Measurements from ENCODE around the gene SH3RF3.

SH3RF3 gene

GRCh38 chr2:109422758-109423500 is 293.9 kb downstream of the SH3RF3 start:
- no CpG with 5 or more reads among the region's 16 CpGs for WGBS (ENCODE audit: extremely low coverage, insufficient coverage, low lambda C conversion rate)
- no peak overlapping the region for H3K27ac ChIP-seq (ENCODE audit: low read depth, low read length)
- no peak overlapping the region for H4K8ac ChIP-seq (ENCODE audit: low read depth, low read length)
- H3K18ac ChIP-seq (ENCODE audit: low read length): no peak overlapping the region
- H3K36me3 ChIP-seq (ENCODE audit: control insufficient read depth, insufficient read depth, low read length): no peaks in the 10 kb centered on the region
- H3K56ac ChIP-seq (ENCODE audit: low read length): no peak overlapping the region
- H2BK120ac ChIP-seq (ENCODE audit: low read depth, low read length): no peak overlapping the region
- H3K79me1 ChIP-seq (ENCODE audit: low read length): no peaks in the 10 kb centered on the region
- no peak overlapping the region for H3K4ac ChIP-seq (ENCODE audit: low read depth, low read length)
- H3K23ac ChIP-seq (ENCODE audit: low read length): no peak overlapping the region
- H2BK15ac ChIP-seq (replicated peaks; ENCODE audit: low read depth): no peak overlapping the region
- H3K4me2 ChIP-seq (ENCODE audit: low read length): no peak overlapping the region
- no peaks in the 10 kb centered on the region for H3K27me3 ChIP-seq (ENCODE audit: insufficient read depth, low read length, poor library complexity)
- no peaks in the 10 kb centered on the region for H3K79me2 ChIP-seq (ENCODE audit: control insufficient read depth, insufficient read depth, low read length)
- no peak overlapping the region for H3K9ac ChIP-seq (ENCODE audit: low read length)
- H4K5ac ChIP-seq (ENCODE audit: low read length): no peak overlapping the region
- H2AK5ac ChIP-seq (ENCODE audit: low read length): no peak overlapping the region
- no peak for DNase-seq
- H2BK5ac ChIP-seq (ENCODE audit: low read length): no peak overlapping the region
- no peak overlapping the region for H3K4me3 ChIP-seq (ENCODE audit: low read length)
- H3K4me1 ChIP-seq (ENCODE audit: control insufficient read depth, low read depth, low read length): no peaks in the 10 kb centered on the region

GRCh38 chr2:109423556-109424359 is 294.8 kb downstream of the SH3RF3 start:
- Histone ChIP-seq H3K4me2 (ENCODE audit: low read length) (no peak overlapping the region), H3K4ac (ENCODE audit: low read depth, low read length) (no peak overlapping the region)
- WGBS (ENCODE audit: extremely low coverage, insufficient coverage, low lambda C conversion rate): no CpG with 5 or more reads among the region's 22 CpGs

GRCh38 chr2:109425411-109425810 is 296.4 kb downstream of the SH3RF3 start:
- no peak overlapping the region for H3K4me3 ChIP-seq (ENCODE audit: low read length)
- no peaks in the 10 kb centered on the region for H3K4me1 ChIP-seq (ENCODE audit: control insufficient read depth, low read depth, low read length)
- H3K56ac ChIP-seq (ENCODE audit: low read length): no peak overlapping the region
- no peak overlapping the region for H2BK120ac ChIP-seq (ENCODE audit: low read depth, low read length)
- no peaks in the 10 kb centered on the region for H3K36me3 ChIP-seq (ENCODE audit: control insufficient read depth, insufficient read depth, low read length)
- whole genome bisulfite sequencing (ENCODE audit: extremely low coverage, insufficient coverage, low lambda C conversion rate): no CpG with 5 or more reads among the region's 3 CpGs
- no peak overlapping the region for H2AK5ac ChIP-seq (ENCODE audit: low read length)
- H3K18ac ChIP-seq (ENCODE audit: low read length): no peak overlapping the region
- no peaks in the 10 kb centered on the region for H3K27me3 ChIP-seq (ENCODE audit: insufficient read depth, low read length, poor library complexity)
- DNase-seq: no peak
- H3K4me2 ChIP-seq (ENCODE audit: low read length): no peak overlapping the region
- no peak overlapping the region for H3K9ac ChIP-seq (ENCODE audit: low read length)
- H4K8ac ChIP-seq (ENCODE audit: low read depth, low read length): no peak overlapping the region
- H3K4ac ChIP-seq (ENCODE audit: low read depth, low read length): no peak overlapping the region
- no peak overlapping the region for H4K5ac ChIP-seq (ENCODE audit: low read length)
- H3K23ac ChIP-seq (ENCODE audit: low read length): no peak overlapping the region
- no peaks in the 10 kb centered on the region for H3K79me1 ChIP-seq (ENCODE audit: low read length)
- H3K79me2 ChIP-seq (ENCODE audit: control insufficient read depth, insufficient read depth, low read length): no peaks in the 10 kb centered on the region
- no peak overlapping the region for H3K27ac ChIP-seq (ENCODE audit: low read depth, low read length)
- H2BK15ac ChIP-seq (replicated peaks; ENCODE audit: low read depth): no peak overlapping the region
- no peak overlapping the region for H2BK5ac ChIP-seq (ENCODE audit: low read length)

More at GRCh38 chr2:109423556-109424359, 294.8 kb downstream of the SH3RF3 start:
- no peak overlapping the region for H2BK5ac ChIP-seq (ENCODE audit: low read length)
- DNase-seq: no peak
- no peak overlapping the region for H3K18ac ChIP-seq (ENCODE audit: low read length)
- H3K23ac ChIP-seq (ENCODE audit: low read length): no peak overlapping the region
- no peaks in the 10 kb centered on the region for H3K79me1 ChIP-seq (ENCODE audit: low read length)
- H3K4me1 ChIP-seq (ENCODE audit: control insufficient read depth, low read depth, low read length): no peaks in the 10 kb centered on the region
- H3K36me3 ChIP-seq (ENCODE audit: control insufficient read depth, insufficient read depth, low read length): no peaks in the 10 kb centered on the region
- no peak overlapping the region for H3K27ac ChIP-seq (ENCODE audit: low read depth, low read length)
- H4K5ac ChIP-seq (ENCODE audit: low read length): no peak overlapping the region
- no peak overlapping the region for H3K9ac ChIP-seq (ENCODE audit: low read length)
- H3K56ac ChIP-seq (ENCODE audit: low read length): no peak overlapping the region
- no peak overlapping the region for H2BK120ac ChIP-seq (ENCODE audit: low read depth, low read length)
- no peak overlapping the region for H4K8ac ChIP-seq (ENCODE audit: low read depth, low read length)
- H3K79me2 ChIP-seq (ENCODE audit: control insufficient read depth, insufficient read depth, low read length): no peaks in the 10 kb centered on the region
- H2AK5ac ChIP-seq (ENCODE audit: low read length): no peak overlapping the region
- no peaks in the 10 kb centered on the region for H3K27me3 ChIP-seq (ENCODE audit: insufficient read depth, low read length, poor library complexity)
- H2BK15ac ChIP-seq (replicated peaks; ENCODE audit: low read depth): no peak overlapping the region
- H3K4me3 ChIP-seq (ENCODE audit: low read length): no peak overlapping the region

- no peak overlapping the region for H4K8ac ChIP-seq (ENCODE audit: low read depth, low read length)
- H3K4me2 ChIP-seq (ENCODE audit: low read length): no peak overlapping the region
- no CpG with 5 or more reads among the region's 11 CpGs for WGBS (ENCODE audit: extremely low coverage, insufficient coverage, low lambda C conversion rate)
- no peak overlapping the region for H2AK5ac ChIP-seq (ENCODE audit: low read length)
- no peaks in the 10 kb centered on the region for H3K27me3 ChIP-seq (ENCODE audit: insufficient read depth, low read length, poor library complexity)
- no peak overlapping the region for H3K23ac ChIP-seq (ENCODE audit: low read length)
- H3K4me3 ChIP-seq (ENCODE audit: low read length): no peak overlapping the region
- H2BK5ac ChIP-seq (ENCODE audit: low read length): no peak overlapping the region
- no peaks in the 10 kb centered on the region for H3K4me1 ChIP-seq (ENCODE audit: control insufficient read depth, low read depth, low read length)
- H3K9ac ChIP-seq (ENCODE audit: low read length): no peak overlapping the region
- no peak overlapping the region for H3K27ac ChIP-seq (ENCODE audit: low read depth, low read length)
- no peak overlapping the region for H3K18ac ChIP-seq (ENCODE audit: low read length)
- H2BK120ac ChIP-seq (ENCODE audit: low read depth, low read length): no peak overlapping the region
- H3K36me3 ChIP-seq (ENCODE audit: control insufficient read depth, insufficient read depth, low read length): no peaks in the 10 kb centered on the region
- H2BK15ac ChIP-seq (replicated peaks; ENCODE audit: low read depth): no peak overlapping the region
- H3K79me1 ChIP-seq (ENCODE audit: low read length): no peaks in the 10 kb centered on the region
- no peak overlapping the region for H4K5ac ChIP-seq (ENCODE audit: low read length)
- DNase-seq: no peak
- no peaks in the 10 kb centered on the region for H3K79me2 ChIP-seq (ENCODE audit: control insufficient read depth, insufficient read depth, low read length)
- H3K56ac ChIP-seq (ENCODE audit: low read length): no peak overlapping the region
- no peak overlapping the region for H3K4ac ChIP-seq (ENCODE audit: low read depth, low read length)
These were observed 298.7 kb downstream of the SH3RF3 start for GRCh38 chr2:109427661-109428091.

GRCh38 chr2:109428281-109428680 is 299.3 kb downstream of the SH3RF3 start:
- WGBS (ENCODE audit: extremely low coverage, insufficient coverage, low lambda C conversion rate): no CpG with 5 or more reads among the region's 12 CpGs
- Histone ChIP-seq H3K9ac (ENCODE audit: low read length) (no peak overlapping the region), H3K56ac (ENCODE audit: low read length) (no peak overlapping the region), H2BK15ac (replicated peaks; ENCODE audit: low read depth) (no peak overlapping the region), H4K8ac (ENCODE audit: low read depth, low read length) (no peak overlapping the region), H3K79me2 (ENCODE audit: control insufficient read depth, insufficient read depth, low read length) (no peaks in the 10 kb centered on the region), H3K27me3 (ENCODE audit: insufficient read depth, low read length, poor library complexity) (no peaks in the 10 kb centered on the region), H3K4me3 (ENCODE audit: low read length) (no peak overlapping the region), H4K5ac (ENCODE audit: low read length) (no peak overlapping the region), H3K18ac (ENCODE audit: low read length) (no peak overlapping the region), H3K27ac (ENCODE audit: low read depth, low read length) (no peak overlapping the region), H2AK5ac (ENCODE audit: low read length) (no peak overlapping the region), H3K23ac (ENCODE audit: low read length) (no peak overlapping the region), H2BK5ac (ENCODE audit: low read length) (no peak overlapping the region), H2BK120ac (ENCODE audit: low read depth, low read length) (no peak overlapping the region), H3K4ac (ENCODE audit: low read depth, low read length) (no peak overlapping the region), H3K4me2 (ENCODE audit: low read length) (no peak overlapping the region), H3K79me1 (ENCODE audit: low read length) (no peaks in the 10 kb centered on the region), H3K4me1 (ENCODE audit: control insufficient read depth, low read depth, low read length) (no peaks in the 10 kb centered on the region), H3K36me3 (ENCODE audit: control insufficient read depth, insufficient read depth, low read length) (no peaks in the 10 kb centered on the region)
- no peak for DNase-seq

All from mesendoderm (in vitro differentiated cells).